CD4-positive, alpha-beta T cell (primary cell): Measurements from ENCODE around the gene OSMR. TPM values are rescaled to one million over a fixed set of nuclear protein-coding genes. Genes with fewer than 3 reads are reported as not detected.

Experiments used
- ATAC-seq: fragments of 200-7000 bp; cut with Tn5 transposase; one replicate; pipeline ENCODE4 v1.10.0; 2022; ENCODE audit warnings: mild to moderate bottlenecking; ENCODE audit not compliant: poor library complexity
- CTCF ChIA-PET: fragments of 350-600 bp; sonication (Branson Sonifier 250); formaldehyde crosslinking; loops from one replicate; lab custom pipeline; 2021; ENCODE audit warnings: antibody characterized with exemption, inconsistent platforms; lab: Charles Lee
- POLR2A ChIA-PET: fragments of 350-600 bp; sonication (Branson Sonifier 250); formaldehyde crosslinking; loops from one replicate; lab custom pipeline; 2021; ENCODE audit warnings: antibody characterized with exemption, inconsistent platforms; lab: Charles Lee
- DNase-seq, 14 experiments: peaks; one replicate each; pipeline ENCODE4 v3.0.0-alpha.2; 2013 to 2020; ENCODE audit warnings: mixed read lengths in 2 of 14
- H3K27ac ChIP-seq, 2 donors: one replicate each; pipeline versions ENCODE4 v1.5.1 to v1.7.0; 2013; ENCODE audit warnings: low read length in 2 of 2, low read depth in 1 of 2, mild to moderate bottlenecking in 1 of 2
- H3K27me3 ChIP-seq, 2 experiments: 1 replicate in 1 of 2; 2 replicates in 1 of 2; pipeline versions ENCODE4 v1.6.1 to v1.7.0; 2013; ENCODE audit warnings: low read length in 2 of 2, control low read depth in 1 of 2, mild to moderate bottlenecking in 1 of 2, moderate library complexity in 1 of 2; ENCODE audit not compliant: insufficient read depth in 2 of 2, control insufficient read depth in 1 of 2
- H3K36me3 ChIP-seq: one replicate; pipeline ENCODE4 v1.6.1; 2013; ENCODE audit warnings: low read length, control low read depth; ENCODE audit not compliant: insufficient read depth
- H3K4me1 ChIP-seq: one replicate; pipeline ENCODE4 v1.6.1; 2013; ENCODE audit warnings: low read length, control low read depth; ENCODE audit not compliant: insufficient read depth
- H3K4me3 ChIP-seq: one replicate; pipeline ENCODE4 v1.5.1; 2013; ENCODE audit warnings: mild to moderate bottlenecking, low read length, moderate library complexity
- H3K9me3 ChIP-seq, 2 experiments: 1 replicate in 1 of 2; 2 replicates in 1 of 2; pipeline versions ENCODE4 v1.6.1 to v1.7.0; 2013; ENCODE audit warnings: low read length in 2 of 2, mild to moderate bottlenecking in 2 of 2, control low read depth in 1 of 2, moderate library complexity in 1 of 2; ENCODE audit not compliant: control insufficient read depth in 1 of 2, insufficient read depth in 1 of 2
- H3K27ac Mint-ChIP-seq: one replicate; pipeline ENCODE4 v1.8.0; 2020; ENCODE audit warnings: mixed read lengths
- H3K27me3 Mint-ChIP-seq: one replicate; pipeline ENCODE4 v1.8.0; 2021; ENCODE audit warnings: mixed read lengths
- H3K36me3 Mint-ChIP-seq: one replicate; pipeline ENCODE4 v1.8.0; 2021; ENCODE audit warnings: low read depth, mixed read lengths
- H3K4me1 Mint-ChIP-seq: one replicate; pipeline ENCODE4 v1.8.0; 2021; ENCODE audit warnings: low read depth, mixed read lengths
- H3K4me3 Mint-ChIP-seq: one replicate; pipeline ENCODE4 v1.8.0; 2020; ENCODE audit warnings: mild to moderate bottlenecking, mixed read lengths
- H3K9me3 Mint-ChIP-seq: one replicate; pipeline ENCODE4 v1.8.0; 2020; ENCODE audit warnings: mixed read lengths
- CTCF ChIP-seq: fragments of 200-600 bp; IDR thresholded peaks from one replicate; pipeline ENCODE4 v1.8.0; 2022; ENCODE audit warnings: antibody characterized with exemption, mild to moderate bottlenecking
- intact Hi-C, 2 experiments: fragments of 100-400 bp; cut with DNase I in 1 of 2; cut with micrococcal nuclease in 1 of 2; formaldehyde crosslinking; loops; one replicate each; pipeline versions ENCODE4 v1.15.1 to v1.9.0; 2023 to 2025; cut with DNase I, micrococcal nuclease
- total RNA-seq, 174 experiments: library from RNA in 2 of 174; stranded (reverse) in 2 of 174; gene quantifications; one replicate each; pipeline ENCODE4 v1.2.3 and lab custom pipeline; 2021 to 2026

The OSMR gene
- total RNA-seq, 2 experiments from 2014 or later, result not detected

- no peaks in the 10 kb centered on the region for H3K9me3 Mint-ChIP-seq
- Histone ChIP-seq H3K4me3 (no peak overlapping the region), H3K9me3 (no peaks in the 10 kb centered on the region), H3K27ac (no peak overlapping the region), H3K36me3 (no peaks in the 10 kb centered on the region), H3K27me3 (peaks cover 0 to 5% of the 10 kb centered on the region in 2 experiments), H3K4me1 (no peaks in the 10 kb centered on the region)
- no peak overlapping the region for H3K4me3 Mint-ChIP-seq
- ChIA-PET POLR2A (no interaction called here), CTCF (no interaction called here)
- ATAC-seq (no peak), DNase-seq (no peak)
- peaks cover 20% of the 10 kb centered on the region for H3K27me3 Mint-ChIP-seq
- no peak for TF ChIP-seq CTCF
- intact Hi-C loops, result no loop called here
- no peaks in the 10 kb centered on the region for H3K4me1 Mint-ChIP-seq
- no peaks in the 10 kb centered on the region for H3K36me3 Mint-ChIP-seq
- H3K27ac Mint-ChIP-seq, result no peak overlapping the region
Measured at GRCh38 chr5:38799556-38800377, 46.0 kb upstream of the OSMR start.

GRCh38 chr5:38800515-38800914, 45.3 kb upstream of the OSMR start:
- no peak overlapping the region for H3K4me3 ChIP-seq
- H3K9me3 ChIP-seq, result no peaks in the 10 kb centered on the region
- H3K4me1 ChIP-seq, result no peaks in the 10 kb centered on the region
- H3K36me3 ChIP-seq, result no peaks in the 10 kb centered on the region
- CTCF ChIA-PET, result no interaction called here
- H3K4me3 Mint-ChIP-seq, result no peak overlapping the region
- TF ChIP-seq CTCF, result no peak
- H3K27ac ChIP-seq, result no peak overlapping the region
- no peak for ATAC-seq
- no peaks in the 10 kb centered on the region for H3K9me3 Mint-ChIP-seq
- POLR2A ChIA-PET, result no interaction called here
- H3K36me3 Mint-ChIP-seq, result no peaks in the 10 kb centered on the region
- peaks cover 0 to 5% of the 10 kb centered on the region in 2 experiments for H3K27me3 ChIP-seq
- H3K27me3 Mint-ChIP-seq, result peaks cover 12% of the 10 kb centered on the region
- no peak overlapping the region for H3K27ac Mint-ChIP-seq
- H3K4me1 Mint-ChIP-seq, result no peaks in the 10 kb centered on the region
- no peak for DNase-seq
- intact Hi-C loops, result no loop called here

- intact Hi-C loops, result no loop called here
Measured at GRCh38 chr5:38802125-38802524, 43.7 kb upstream of the OSMR start.

More at GRCh38 chr5:38802125-38802524, 43.7 kb upstream of the OSMR start:
- Mint-ChIP-seq H3K27ac (no peak overlapping the region), H3K4me3 (no peak overlapping the region), H3K27me3 (peaks cover 9% of the 10 kb centered on the region), H3K36me3 (no peaks in the 10 kb centered on the region), H3K4me1 (no peaks in the 10 kb centered on the region), H3K9me3 (no peaks in the 10 kb centered on the region)
- no peaks in the 10 kb centered on the region for H3K36me3 ChIP-seq
- H3K27me3 ChIP-seq, result peaks cover 0 to 5% of the 10 kb centered on the region in 2 experiments
- no peak for TF ChIP-seq CTCF
- ATAC-seq (no peak), DNase-seq (no peak)
- no peak overlapping the region for H3K27ac ChIP-seq
- H3K4me3 ChIP-seq, result no peak overlapping the region
- CTCF ChIA-PET, result no interaction called here
- POLR2A ChIA-PET, result no interaction called here
- H3K4me1 ChIP-seq, result no peaks in the 10 kb centered on the region
- no peaks in the 10 kb centered on the region for H3K9me3 ChIP-seq
